ENCODE measurements around the gene RPL35A. TPM values are rescaled to one million over a fixed set of nuclear protein-coding genes. Genes with fewer than 3 reads are reported as not detected.

Gene RPL35A
- total RNA-seq, 5 donors from 2014 or later (not counting 1 experiment from before 2014, with no cell fraction given), result 1,657 to 1,935 (median 1,760) TPM

Other genes with a start within 250 kb of the RPL35A start
- gene RUBCN, start 213.3 kb upstream of the RPL35A start, total RNA-seq, result 10 to 100 TPM; 40.3 to 73.5 (median 64.7) TPM
- 10 to 100 TPM; 52.4 to 58.4 (median 55.6) TPM for gene FYTTD1, start 200.3 kb upstream of the RPL35A start, total RNA-seq
- 10 to 100 TPM; 51.4 to 75.1 (median 62.2) TPM for gene LRCH3, start 158.9 kb upstream of the RPL35A start, total RNA-seq
- 1 to 10 TPM; 3.7 to 8.2 (median 5.5) TPM for gene LMLN, start 10.0 kb downstream of the RPL35A start, total RNA-seq

All from T-cell (primary cell).